ENCODE data around the gene SPRR2E.
"Not testable (repeated sequence)": the region's sequence is repeated elsewhere in the genome, so short reads cannot be mapped to it uniquely, and the experiment has no call there.

SPRR2E gene

GRCh38 chr1:153094426-153094825 lies at the start of gene SPRR2E:
SPRR2E (minus strand) TSS chr1:153094526; CDS start chr1:153093751, 775 bp downstream.
- DNase-seq (ENCODE audit: low read depth in 4 of 4, low spot score in 1 of 4): no peak

- DNase-seq (ENCODE audit: low read depth in 4 of 4, low spot score in 1 of 4): no peak
These were observed 47.1 kb upstream of the SPRR2E start for GRCh38 chr1:153141377-153141776.

GRCh38 chr1:153140484-153140883 lies 46.2 kb upstream of the SPRR2E start:
- no peak for DNase-seq (ENCODE audit: low read depth in 4 of 4, low spot score in 1 of 4)

- DNase-seq (ENCODE audit: low read depth in 4 of 4, low spot score in 1 of 4): no peak
These were observed 39.4 kb upstream of the SPRR2E start for GRCh38 chr1:153133743-153134142.

GRCh38 chr1:153133267-153133666 lies 38.9 kb upstream of the SPRR2E start:
- DNase-seq (ENCODE audit: low read depth in 4 of 4, low spot score in 1 of 4): no peak

GRCh38 chr1:153128688-153129087 lies 34.4 kb upstream of the SPRR2E start:
- not testable (repeated sequence) for DNase-seq (ENCODE audit: low read depth in 4 of 4, low spot score in 1 of 4)

GRCh38 chr1:153127296-153127695 lies 33.0 kb upstream of the SPRR2E start:
- DNase-seq (ENCODE audit: low read depth in 4 of 4, low spot score in 1 of 4): no peak

- no peak for DNase-seq (ENCODE audit: low read depth in 4 of 4, low spot score in 1 of 4)
These were observed 31.2 kb upstream of the SPRR2E start for GRCh38 chr1:153125536-153125935.

GRCh38 chr1:153123793-153124192 lies 29.5 kb upstream of the SPRR2E start:
- DNase-seq (ENCODE audit: low read depth in 4 of 4, low spot score in 1 of 4): not testable (repeated sequence)

GRCh38 chr1:153122831-153123421 lies 28.6 kb upstream of the SPRR2E start:
- no peak for DNase-seq (ENCODE audit: low read depth in 4 of 4, low spot score in 1 of 4)

- no peak for DNase-seq (ENCODE audit: low read depth in 4 of 4, low spot score in 1 of 4)
These were observed 26.6 kb upstream of the SPRR2E start for GRCh38 chr1:153120945-153121344.

GRCh38 chr1:153119491-153119971 lies 25.2 kb upstream of the SPRR2E start:
- DNase-seq (ENCODE audit: low read depth in 4 of 4, low spot score in 1 of 4): no peak

- DNase-seq (ENCODE audit: low read depth in 4 of 4, low spot score in 1 of 4): not testable (repeated sequence)
These were observed 20.9 kb upstream of the SPRR2E start for GRCh38 chr1:153115264-153115663.

- DNase-seq (ENCODE audit: low read depth in 4 of 4, low spot score in 1 of 4): no peak
These were observed 19.1 kb upstream of the SPRR2E start, which contains the start of gene SPRR2F for GRCh38 chr1:153113416-153113815. SPRR2F (minus strand) TSS chr1:153113516; CDS start chr1:153112733, 783 bp downstream.

- DNase-seq (ENCODE audit: low read depth in 4 of 4, low spot score in 1 of 4): not testable (repeated sequence)
These were observed 18.1 kb upstream of the SPRR2E start for GRCh38 chr1:153112454-153112853.

- DNase-seq (ENCODE audit: low read depth in 4 of 4, low spot score in 1 of 4): no peak
These were observed 5.9 kb upstream of the SPRR2E start for GRCh38 chr1:153100245-153100644.

GRCh38 chr1:153099461-153100045 lies 5.2 kb upstream of the SPRR2E start:
- DNase-seq (ENCODE audit: low read depth in 4 of 4, low spot score in 1 of 4): no peak

- DNase-seq (ENCODE audit: low read depth in 4 of 4, low spot score in 1 of 4): no peak
These were observed 1.4 kb upstream of the SPRR2E start for GRCh38 chr1:153095764-153096163.

GRCh38 chr1:153087652-153088051 lies 6.7 kb downstream of the SPRR2E start:
- no peak for DNase-seq (ENCODE audit: low read depth in 4 of 4, low spot score in 1 of 4)

GRCh38 chr1:153081736-153082135 lies 12.6 kb downstream of the SPRR2E start:
- DNase-seq (ENCODE audit: low read depth in 4 of 4, low spot score in 1 of 4): no peak

GRCh38 chr1:153072806-153073726 lies 21.3 kb downstream of the SPRR2E start:
- DNase-seq (ENCODE audit: low read depth in 4 of 4, low spot score in 1 of 4): no peak

GRCh38 chr1:153071511-153071910 lies 22.8 kb downstream of the SPRR2E start, which contains the start of gene SPRR2B:
SPRR2B (minus strand) TSS chr1:153071611; CDS start chr1:153070839, 772 bp downstream.
- DNase-seq (ENCODE audit: low read depth in 4 of 4, low spot score in 1 of 4): no peak
